Stimulated activated CD8-positive, alpha-beta memory T cell treated with anti-CD3 and anti-CD28 coated beads, Interleukin-4, amount 100 ng/mL, for 4 hours (primary cell): Measurements from ENCODE around the gene ESF1.
"Not testable (repeated sequence)": the region's sequence is repeated elsewhere in the genome, so short reads cannot be mapped to it uniquely, and the experiment has no call there.

ENCODE experiments used
- DNase-seq, 2 donors: peaks; one replicate each; pipeline ENCODE4 v3.0.0-alpha.2; 2020; ENCODE audit warnings: low read depth in 2 of 2, low spot score in 1 of 2

Gene ESF1

GRCh38 chr20:13788167-13788834 lies 3.6 kb upstream of the ESF1 start:
- no peak for DNase-seq

GRCh38 chr20:13786143-13786828 lies 1.6 kb upstream of the ESF1 start:
- no peak for DNase-seq

GRCh38 chr20:13784271-13784892 lies 337 bp downstream of the ESF1 start:
- DNase-seq: no peak

GRCh38 chr20:13783528-13783927 lies 1.2 kb downstream of the ESF1 start:
- DNase-seq: no peak

- no peak for DNase-seq
These were observed 5.9 kb downstream of the ESF1 start for GRCh38 chr20:13778827-13779226.

GRCh38 chr20:13777171-13777601 lies 7.5 kb downstream of the ESF1 start:
- DNase-seq: no peak

- no peak for DNase-seq
These were observed 8.9 kb downstream of the ESF1 start for GRCh38 chr20:13775867-13776266.

GRCh38 chr20:13772529-13772928 lies 12.2 kb downstream of the ESF1 start:
- DNase-seq: no peak

GRCh38 chr20:13771853-13772453 lies 12.8 kb downstream of the ESF1 start:
- no peak for DNase-seq

GRCh38 chr20:13770141-13770540 lies 14.6 kb downstream of the ESF1 start:
- no peak for DNase-seq

- no peak for DNase-seq
These were observed 18.8 kb downstream of the ESF1 start for GRCh38 chr20:13765868-13766416.

- no peak for DNase-seq
These were observed 19.4 kb downstream of the ESF1 start for GRCh38 chr20:13765299-13765698.

- not testable (repeated sequence) for DNase-seq
These were observed 24.2 kb downstream of the ESF1 start for GRCh38 chr20:13760451-13760946.

GRCh38 chr20:13758884-13759283 lies 25.8 kb downstream of the ESF1 start:
- no peak for DNase-seq

GRCh38 chr20:13756551-13756950 lies 28.2 kb downstream of the ESF1 start:
- no peak for DNase-seq

- DNase-seq: no peak
These were observed 28.9 kb downstream of the ESF1 start for GRCh38 chr20:13755809-13756208.

GRCh38 chr20:13753436-13754036 lies 31.2 kb downstream of the ESF1 start:
- DNase-seq: no peak

- no peak for DNase-seq
These were observed 34.9 kb downstream of the ESF1 start for GRCh38 chr20:13749811-13750210.

GRCh38 chr20:13745784-13746183 lies 38.9 kb downstream of the ESF1 start:
- DNase-seq: no peak

GRCh38 chr20:13744352-13744751 lies 40.4 kb downstream of the ESF1 start:
- no peak for DNase-seq

- no peak for DNase-seq
These were observed 42.8 kb downstream of the ESF1 start for GRCh38 chr20:13741879-13742278.
